OCI-LY7 (cell line): ENCODE data around the gene C12orf57. TPM values are rescaled to one million over a fixed set of nuclear protein-coding genes. Genes with fewer than 3 reads are reported as not detected.
A peak's percentile ranks its signal among the peaks of the same experiment; 100 is the strongest.

Experiments used
- BruUV-seq: library from RNA; stranded (reverse); fragments of 400-500 nt; replicated peaks from 2 replicates; lab custom pipeline; 2021; lab: Mats Ljungman, UMichigan
- CTCF ChIA-PET: fragments of 300-600 bp; sonication (Branson Sonifier 250); formaldehyde crosslinking; loops from one replicate; lab custom pipeline; 2022; ENCODE audit warnings: antibody characterized with exemption; ENCODE audit not compliant: unreplicated experiment; lab: Charles Lee
- POLR2A ChIA-PET: fragments of 300-600 bp; sonication (Branson Sonifier 250); formaldehyde crosslinking; loops from one replicate; lab custom pipeline; 2022; ENCODE audit warnings: antibody characterized with exemption; lab: Charles Lee
- DNase-seq: peaks from one replicate; pipeline ENCODE4 v3.0.0-alpha.2; 2015; ENCODE audit warnings: low spot score
- H2AFZ ChIP-seq: fragments of 200-600 bp; sonication (generic), shearing (Covaris generic); 2 replicates; pipeline ENCODE4 v1.6.1; 2014; ENCODE audit warnings: mild to moderate bottlenecking, antibody characterized with exemption, low read length, moderate library complexity
- H3K27ac ChIP-seq: fragments of 200-600 bp; sonication (generic); 2 replicates; pipeline ENCODE4 v1.5.1; 2014; ENCODE audit warnings: mixed run types, low read depth, mild to moderate bottlenecking, moderate library complexity, low read length, inconsistent platforms; ENCODE audit not compliant: poor library complexity, severe bottlenecking
- H3K36me3 ChIP-seq: fragments of 200-600 bp; sonication (generic); 2 replicates; pipeline ENCODE4 v1.6.1; 2014; ENCODE audit warnings: mild to moderate bottlenecking, antibody characterized with exemption, low read length, moderate library complexity, mixed read lengths; ENCODE audit not compliant: insufficient read depth
- H3K4me1 ChIP-seq: fragments of 200-600 bp; sonication (generic); 2 replicates; pipeline ENCODE4 v1.5.1; 2014; ENCODE audit warnings: mild to moderate bottlenecking, low read length; ENCODE audit not compliant: insufficient read depth, poor library complexity, severe bottlenecking
- H3K4me2 ChIP-seq: fragments of 200-600 bp; sonication (generic); 2 replicates; pipeline ENCODE4 v1.6.1; 2014; ENCODE audit warnings: mild to moderate bottlenecking, low read length
- H3K4me3 ChIP-seq: fragments of 200-600 bp; sonication (generic); 2 replicates; pipeline ENCODE4 v1.5.1; 2014; ENCODE audit warnings: mild to moderate bottlenecking, low read depth, low read length; ENCODE audit not compliant: poor library complexity, severe bottlenecking
- H3K79me2 ChIP-seq: fragments of 200-600 bp; sonication (generic); 2 replicates; pipeline ENCODE4 v1.6.1; 2016; ENCODE audit warnings: low read depth, mild to moderate bottlenecking, low read length, moderate library complexity, mixed read lengths; ENCODE audit not compliant: insufficient read depth
- H3K9me2 ChIP-seq: fragments of 200-600 bp; sonication (generic); 2 replicates; pipeline ENCODE4 v1.6.1; 2016; ENCODE audit warnings: mild to moderate bottlenecking, low read length, mixed read lengths; ENCODE audit not compliant: insufficient read depth
- H3K9me3 ChIP-seq: fragments of 200-600 bp; sonication (generic); 2 replicates; pipeline ENCODE4 v1.6.1; 2014; ENCODE audit warnings: mild to moderate bottlenecking, mixed run types, low read length, mixed read lengths
- H4K20me1 ChIP-seq: fragments of 200-600 bp; sonication (generic); 2 replicates; pipeline ENCODE4 v1.6.1; 2014; ENCODE audit warnings: mild to moderate bottlenecking, antibody characterized with exemption, low read length, moderate library complexity, mixed read lengths; ENCODE audit not compliant: insufficient read depth
- EZH2phosphoT487 ChIP-seq: fragments of 200-600 bp; sonication (generic); IDR thresholded peaks from 2 replicates; pipeline ENCODE4 v1.6.1; 2018; ENCODE audit warnings: low read depth, borderline replicate concordance, mild to moderate bottlenecking, mixed run types, antibody characterized with exemption, low read length, moderate library complexity, mixed read lengths
- intact Hi-C: fragments of 100-400 bp; cut with micrococcal nuclease; formaldehyde crosslinking; loops from one replicate; pipeline ENCODE4 v1.10.0; 2022; ENCODE audit not compliant: unreplicated experiment
- total RNA-seq, 2 experiments: library from RNA; depleted of rRNA in 1 of 2; stranded (reverse); fragments of >200 nt in 1 of 2; shearing (Covaris generic) in 1 of 2; gene quantifications; 2 replicates each; pipeline ENCODE4 v1.2.3, GENCODE V29; 2014 to 2022
- TF ChIP-seq, protein P1 (sequence below): fragments of 200-600 bp; sonication (generic); conservative IDR thresholded peaks from 2 replicates; pipeline ENCODE4 v1.5.1; 2014; ENCODE audit warnings: mild to moderate bottlenecking, antibody characterized with exemption, low read length, moderate library complexity, mixed read lengths

C12orf57 gene
- total RNA-seq, 2 experiments from 2014 or later = 130 to 319 TPM

DNA sequence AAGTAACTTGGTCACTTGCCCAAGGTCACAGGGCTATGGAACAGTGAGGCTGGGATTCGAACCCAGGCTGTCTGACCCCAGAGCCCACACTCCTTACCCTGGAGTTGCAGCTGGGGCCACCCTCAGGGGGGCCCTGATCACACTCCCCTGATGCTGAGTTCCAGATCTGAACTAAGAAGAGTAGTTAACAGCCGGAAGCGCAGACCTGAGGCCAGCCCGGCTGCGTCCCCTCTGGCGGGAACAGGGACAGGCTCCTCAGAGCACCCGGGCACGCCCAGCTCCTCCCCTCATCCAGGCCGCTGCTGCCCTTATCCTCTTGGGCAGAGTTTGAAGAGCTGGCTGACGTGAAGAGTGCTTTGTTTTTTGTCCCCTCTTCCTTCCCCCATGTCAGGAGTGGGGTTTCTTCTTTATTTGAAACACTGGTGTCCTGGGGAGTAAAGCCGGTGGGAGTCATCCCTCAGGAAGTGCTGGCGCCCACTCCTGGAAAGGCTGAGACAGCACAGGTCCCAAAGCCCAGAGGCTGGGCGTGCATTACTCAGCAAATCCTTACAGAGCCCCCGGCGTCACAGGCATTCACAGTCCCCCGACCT is 18.0 kb downstream of the C12orf57 start:
- H3K4me2 ChIP-seq = peak overlapping the region; percentile 75
- H3K27ac ChIP-seq = peak overlapping the region; percentile 39
- no peaks in the 10 kb centered on the region for H3K9me2 ChIP-seq
- H2AFZ ChIP-seq = 0 out of 2 replicates have a peak overlapping the region, but pooled peaks have one; percentile 5
- intact Hi-C loops = loop anchor here (5.0 kb wide), 1 partner anchor 89 kb away; the partner anchor contains the start of gene SPSB2
- peaks cover 81% of the 10 kb centered on the region for H3K4me1 ChIP-seq
- H3K79me2 ChIP-seq = no peaks in the 10 kb centered on the region
- peaks cover 32% of the 10 kb centered on the region for H3K36me3 ChIP-seq
- peak; percentile 67 for DNase-seq
- ChIA-PET POLR2A (interaction anchor here (0.8 to 9.3 kb wide), 5 partner anchors 11 to 678 kb away, joined by 3 to 155 read pairs (median 3); partner anchors contain the start of genes C12orf57, PTPN6, RNU7-1 and USP5), CTCF (interaction anchor here (0.6 to 10.6 kb wide), 2 partner anchors 13 to 16 kb away, joined by 3 to 110 read pairs; partner anchors contain the start of genes C12orf57 and RNU7-1)
- TF ChIP-seq EZH2phosphoT487 = no peak
- TF ChIP-seq, protein P1, sequence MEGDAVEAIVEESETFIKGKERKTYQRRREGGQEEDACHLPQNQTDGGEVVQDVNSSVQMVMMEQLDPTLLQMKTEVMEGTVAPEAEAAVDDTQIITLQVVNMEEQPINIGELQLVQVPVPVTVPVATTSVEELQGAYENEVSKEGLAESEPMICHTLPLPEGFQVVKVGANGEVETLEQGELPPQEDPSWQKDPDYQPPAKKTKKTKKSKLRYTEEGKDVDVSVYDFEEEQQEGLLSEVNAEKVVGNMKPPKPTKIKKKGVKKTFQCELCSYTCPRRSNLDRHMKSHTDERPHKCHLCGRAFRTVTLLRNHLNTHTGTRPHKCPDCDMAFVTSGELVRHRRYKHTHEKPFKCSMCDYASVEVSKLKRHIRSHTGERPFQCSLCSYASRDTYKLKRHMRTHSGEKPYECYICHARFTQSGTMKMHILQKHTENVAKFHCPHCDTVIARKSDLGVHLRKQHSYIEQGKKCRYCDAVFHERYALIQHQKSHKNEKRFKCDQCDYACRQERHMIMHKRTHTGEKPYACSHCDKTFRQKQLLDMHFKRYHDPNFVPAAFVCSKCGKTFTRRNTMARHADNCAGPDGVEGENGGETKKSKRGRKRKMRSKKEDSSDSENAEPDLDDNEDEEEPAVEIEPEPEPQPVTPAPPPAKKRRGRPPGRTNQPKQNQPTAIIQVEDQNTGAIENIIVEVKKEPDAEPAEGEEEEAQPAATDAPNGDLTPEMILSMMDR = peak; percentile 71
- H4K20me1 ChIP-seq = no peaks in the 10 kb centered on the region
- H3K9me3 ChIP-seq = no peaks in the 10 kb centered on the region
- no TSS peak for BruUV-seq
- peak overlapping the region; percentile 3 for H3K4me3 ChIP-seq

DNA sequence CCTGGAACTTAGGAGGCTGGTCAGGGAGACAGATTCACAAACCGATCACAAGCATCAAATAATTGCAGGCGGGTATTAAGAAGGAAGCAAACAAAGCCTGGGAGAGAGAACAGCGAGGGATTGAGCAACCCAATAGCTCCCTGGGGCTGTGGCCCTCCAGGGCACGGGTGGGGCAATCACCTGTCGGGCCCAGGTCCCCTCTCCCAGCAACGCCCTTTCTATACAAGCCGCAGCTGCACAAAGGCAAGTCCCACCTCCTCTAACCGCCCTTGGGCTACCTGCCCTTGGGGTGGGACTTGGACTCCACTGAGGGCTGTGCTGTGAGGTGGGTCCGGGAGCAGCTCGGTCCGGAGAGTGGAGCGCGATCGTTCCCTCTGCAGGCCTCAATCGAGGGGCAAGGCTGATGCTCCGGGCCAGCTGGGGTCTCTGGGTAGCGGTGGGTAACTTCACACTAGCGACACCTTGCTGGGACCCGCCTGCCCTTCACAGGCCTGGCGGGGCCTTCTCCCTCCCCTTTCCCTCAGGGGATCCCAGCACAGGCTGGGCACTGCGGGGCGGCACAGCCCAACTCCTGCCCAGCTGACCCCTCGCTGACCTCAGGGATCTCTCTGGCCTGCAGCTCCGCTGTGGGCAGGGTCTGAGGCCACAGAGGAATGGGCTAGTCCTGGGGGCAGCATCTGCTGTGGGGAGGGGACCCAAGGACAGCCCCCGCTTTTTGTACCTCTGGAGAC is 18.6 kb downstream of the C12orf57 start:
- peaks cover 78% of the 10 kb centered on the region for H3K4me1 ChIP-seq
- ChIA-PET POLR2A (interaction anchor here (0.8 to 9.3 kb wide), 5 partner anchors 11 to 678 kb away, joined by 3 to 155 read pairs (median 3); partner anchors contain the start of genes C12orf57, PTPN6, RNU7-1 and USP5), CTCF (interaction anchor here (10.6 kb wide), 1 partner anchor 17 kb away, joined by 110 read pairs; the partner anchor contains the start of genes C12orf57 and RNU7-1)
- H3K36me3 ChIP-seq = peaks cover 38% of the 10 kb centered on the region
- no peak overlapping the region for H3K27ac ChIP-seq
- H3K9me2 ChIP-seq = no peaks in the 10 kb centered on the region
- TF ChIP-seq EZH2phosphoT487 = no peak
- TF ChIP-seq, protein P1 = peak; percentile 29
- no peak overlapping the region for H3K4me3 ChIP-seq
- H4K20me1 ChIP-seq = no peaks in the 10 kb centered on the region
- intact Hi-C loops = loop anchor here (5.0 kb wide), 1 partner anchor 90 kb away; the partner anchor contains the start of gene SPSB2
- H3K9me3 ChIP-seq = no peaks in the 10 kb centered on the region
- no peak for DNase-seq
- no TSS peak for BruUV-seq
- H3K79me2 ChIP-seq = peaks cover under 1% of the 10 kb centered on the region; the same call in 1 of the 2 replicates
- peak overlapping the region; percentile 75 for H3K4me2 ChIP-seq
- H2AFZ ChIP-seq = 0 out of 2 replicates have a peak overlapping the region, but pooled peaks have one; percentile 5
